T-helper 2 cell (primary cell): ENCODE data around the gene RERE.

Source experiments
- DNase-seq, 5 experiments: peaks; one replicate each; pipeline versions ENCODE4 v3.0.0 to v3.0.0-alpha.2; 2012 to 2022
- total RNA-seq, 2 donors: gene quantifications; one replicate each; lab custom pipeline; 2026; lab: John Stamatoyannopoulos, UW

RERE gene
- total RNA-seq = 56.1 to 63.3 reads per million in 2 donors

- DNase-seq = peak; percentile 93 to 98 (median 95)
These were observed at the start of gene RERE for GRCh38 chr1:8817412-8818324. RERE (minus strand) TSS chr1:8817640.

DNA sequence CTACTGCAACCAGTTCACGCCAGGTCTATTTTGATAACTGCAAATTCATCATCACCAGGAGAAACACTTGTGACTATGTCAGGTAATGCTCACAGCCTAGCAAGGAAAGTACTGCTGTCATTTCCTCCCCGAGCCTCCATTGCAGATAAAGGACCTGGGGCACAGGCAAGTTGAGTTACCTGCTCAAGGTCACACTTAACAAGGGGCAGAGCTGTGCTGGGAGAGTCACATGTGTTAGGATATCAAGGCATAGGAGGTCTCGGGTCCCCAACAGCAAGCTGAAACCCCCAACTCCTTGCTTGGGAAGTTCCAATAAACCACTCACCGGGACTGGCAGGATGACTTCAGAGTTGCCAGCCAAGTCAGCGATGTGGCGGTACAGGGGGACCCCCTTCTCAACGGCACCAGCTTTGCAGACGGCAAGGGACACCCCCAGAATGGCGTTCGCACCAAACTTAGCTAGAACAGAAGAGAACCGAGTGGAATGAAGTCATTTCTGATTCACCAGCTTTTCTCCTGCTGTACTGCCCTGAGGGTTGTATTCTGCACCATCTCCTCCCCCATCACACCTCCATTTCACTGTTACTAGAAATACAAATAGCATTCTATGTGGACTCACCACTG is 49.5 kb upstream of the RERE start:
- no peak for DNase-seq

DNA sequence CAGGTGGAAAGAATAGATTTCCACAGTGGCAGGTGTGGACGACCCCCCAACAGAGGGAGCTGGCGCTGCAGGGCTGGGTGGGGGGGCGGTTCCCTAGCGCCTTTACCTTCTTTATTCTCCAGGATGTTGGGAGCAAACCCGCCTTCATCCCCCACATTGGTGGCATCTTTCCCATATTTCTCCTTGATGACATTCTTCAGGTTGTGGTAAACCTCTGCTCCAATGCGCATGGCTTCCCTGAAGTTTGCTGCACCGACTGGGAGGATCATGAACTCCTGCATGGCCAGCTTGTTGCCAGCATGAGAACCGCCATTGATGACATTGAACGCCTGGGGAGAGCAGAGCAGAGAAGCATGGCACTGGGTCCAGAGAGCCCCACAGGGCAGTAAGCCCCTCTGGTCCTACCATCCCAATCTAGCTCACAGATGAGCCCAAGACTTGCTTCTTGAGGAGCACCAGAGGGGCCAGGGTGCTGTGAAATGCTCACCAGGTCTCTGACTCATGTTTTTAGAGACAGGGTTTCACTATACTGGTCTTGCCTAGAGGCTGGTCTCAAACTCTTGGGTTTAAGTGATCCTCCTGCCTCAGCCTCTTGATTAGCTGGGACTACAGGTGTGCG is 48.8 kb upstream of the RERE start:
- no peak for DNase-seq

- no peak for DNase-seq
These were observed 47.4 kb upstream of the RERE start for GRCh38 chr1:8864713-8865344.

DNA sequence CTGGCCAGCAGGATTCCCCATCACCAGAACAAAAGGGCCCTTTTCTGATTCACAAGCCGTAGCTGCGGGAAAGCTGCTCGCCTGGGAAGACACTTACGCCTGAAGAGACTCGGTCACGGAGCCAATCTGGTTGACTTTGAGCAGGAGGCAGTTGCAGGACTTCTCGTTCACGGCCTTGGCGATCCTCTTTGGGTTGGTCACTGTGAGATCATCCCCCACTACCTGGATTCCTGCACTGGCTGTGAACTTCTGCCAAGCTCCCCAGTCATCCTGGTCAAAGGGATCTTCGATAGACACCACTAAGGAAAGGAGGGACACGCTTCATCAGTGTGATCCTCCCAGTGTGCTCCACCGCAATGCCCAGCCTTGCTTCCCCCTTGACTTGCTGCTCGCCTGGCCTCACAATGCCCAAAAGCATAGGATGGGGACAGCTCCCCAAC is 46.4 kb upstream of the RERE start:
- no peak for DNase-seq

DNA sequence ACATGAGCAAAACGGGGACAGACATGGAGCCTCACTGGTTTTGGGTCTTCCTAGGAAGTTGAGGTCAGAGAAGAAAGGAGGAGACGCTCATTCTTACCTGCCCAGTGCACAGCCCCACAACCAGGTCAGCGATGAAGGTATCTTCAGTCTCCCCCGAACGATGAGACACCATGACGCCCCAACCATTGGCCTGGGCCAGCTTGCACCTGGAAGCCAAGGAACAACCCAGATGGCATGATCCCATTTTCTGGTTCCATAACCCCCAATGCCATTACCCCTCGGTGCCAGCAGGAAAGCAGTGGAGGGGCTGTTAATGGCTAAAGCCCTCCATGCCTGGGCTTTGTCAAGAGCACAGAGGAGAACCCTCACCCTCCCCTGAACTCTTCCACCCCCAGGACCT is 45.7 kb upstream of the RERE start:
- DNase-seq = no peak

GRCh38 chr1:8862528-8862927 is 45.1 kb upstream of the RERE start:
- DNase-seq = peak in 2 of 5 experiments; percentile 13 to 40

GRCh38 chr1:8860738-8861516 is 43.5 kb upstream of the RERE start:
- DNase-seq = no peak

DNA sequence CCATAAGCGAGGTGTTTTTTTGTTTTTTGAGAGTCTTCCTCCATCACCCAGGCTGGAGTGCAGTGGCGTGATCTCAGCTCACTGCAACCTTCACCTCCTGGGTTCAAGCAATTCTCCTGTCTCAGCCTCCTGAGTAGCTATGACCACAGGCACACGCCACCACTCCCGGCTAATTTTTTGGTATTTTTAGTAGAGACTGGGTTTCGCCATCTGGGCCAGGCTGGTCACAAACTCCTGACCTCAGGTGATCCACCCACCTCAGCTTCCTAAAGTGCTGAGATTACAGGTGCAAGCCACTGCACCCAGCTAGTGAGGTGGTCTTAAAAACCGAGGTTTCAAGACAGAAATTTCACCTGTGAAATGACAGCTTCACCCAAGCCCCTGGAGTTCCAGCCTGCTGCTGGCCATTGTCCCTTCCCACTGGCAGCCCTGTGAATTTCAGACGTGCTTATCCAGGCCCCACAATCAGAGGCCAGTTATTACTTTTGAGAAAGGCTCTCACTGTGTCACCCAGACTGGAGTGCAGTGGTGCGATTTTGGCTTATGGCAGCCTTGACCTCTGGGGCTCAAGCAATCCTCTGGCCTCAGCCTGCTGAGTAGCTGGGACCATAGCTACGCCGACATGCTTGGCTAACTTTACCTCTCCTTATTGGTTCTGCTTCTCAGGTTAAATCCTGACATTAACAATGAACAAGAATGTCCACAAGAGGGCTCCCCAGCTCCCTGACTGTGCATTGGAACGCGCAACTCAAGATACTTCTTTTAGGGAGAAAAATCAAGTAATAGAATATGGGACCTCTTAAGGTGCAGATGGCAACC is 41.7 kb upstream of the RERE start:
- peak in 3 of 5 experiments; percentile 21 to 64 (median 29) for DNase-seq

DNA sequence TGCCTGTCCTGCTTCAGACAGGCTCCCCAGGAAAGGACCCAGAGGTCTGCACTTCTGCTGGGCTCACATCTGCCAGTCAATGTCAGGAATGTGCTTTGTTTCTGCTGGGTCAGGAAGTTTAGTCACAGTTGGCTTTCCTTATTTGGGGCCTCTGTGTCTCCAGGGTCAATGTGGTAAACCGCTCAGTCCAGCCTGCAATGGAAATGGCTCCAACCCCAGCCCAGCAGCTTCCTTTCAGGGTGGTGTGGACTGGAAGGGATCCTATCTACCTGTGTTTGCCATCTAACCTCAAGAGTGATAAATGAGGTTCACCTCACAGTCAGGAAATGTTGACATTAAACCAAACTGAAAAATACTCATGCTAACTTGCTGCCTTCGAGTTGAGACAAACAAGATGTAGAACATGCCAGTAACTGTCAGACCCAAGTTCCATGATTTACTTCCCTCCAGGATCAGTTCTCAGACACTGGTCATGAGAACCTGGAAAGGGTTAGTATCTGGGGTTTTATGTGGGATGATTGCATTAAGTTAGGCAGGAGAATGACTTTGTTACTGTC is 40.8 kb upstream of the RERE start:
- DNase-seq = peak in 1 of 5 experiments; percentile 62

- DNase-seq = no peak
These were observed 39.4 kb upstream of the RERE start for GRCh38 chr1:8856689-8857412.

GRCh38 chr1:8854240-8854639 is 36.8 kb upstream of the RERE start:
- no peak for DNase-seq

GRCh38 chr1:8851060-8851459 is 33.6 kb upstream of the RERE start:
- DNase-seq = no peak

- peak; percentile 35 to 72 (median 63) for DNase-seq
These were observed 31.4 kb upstream of the RERE start for GRCh38 chr1:8848663-8849386.

- DNase-seq = no peak
These were observed 30.6 kb upstream of the RERE start for GRCh38 chr1:8847990-8848389.

GRCh38 chr1:8846263-8846662 is 28.8 kb upstream of the RERE start:
- no peak for DNase-seq

DNA sequence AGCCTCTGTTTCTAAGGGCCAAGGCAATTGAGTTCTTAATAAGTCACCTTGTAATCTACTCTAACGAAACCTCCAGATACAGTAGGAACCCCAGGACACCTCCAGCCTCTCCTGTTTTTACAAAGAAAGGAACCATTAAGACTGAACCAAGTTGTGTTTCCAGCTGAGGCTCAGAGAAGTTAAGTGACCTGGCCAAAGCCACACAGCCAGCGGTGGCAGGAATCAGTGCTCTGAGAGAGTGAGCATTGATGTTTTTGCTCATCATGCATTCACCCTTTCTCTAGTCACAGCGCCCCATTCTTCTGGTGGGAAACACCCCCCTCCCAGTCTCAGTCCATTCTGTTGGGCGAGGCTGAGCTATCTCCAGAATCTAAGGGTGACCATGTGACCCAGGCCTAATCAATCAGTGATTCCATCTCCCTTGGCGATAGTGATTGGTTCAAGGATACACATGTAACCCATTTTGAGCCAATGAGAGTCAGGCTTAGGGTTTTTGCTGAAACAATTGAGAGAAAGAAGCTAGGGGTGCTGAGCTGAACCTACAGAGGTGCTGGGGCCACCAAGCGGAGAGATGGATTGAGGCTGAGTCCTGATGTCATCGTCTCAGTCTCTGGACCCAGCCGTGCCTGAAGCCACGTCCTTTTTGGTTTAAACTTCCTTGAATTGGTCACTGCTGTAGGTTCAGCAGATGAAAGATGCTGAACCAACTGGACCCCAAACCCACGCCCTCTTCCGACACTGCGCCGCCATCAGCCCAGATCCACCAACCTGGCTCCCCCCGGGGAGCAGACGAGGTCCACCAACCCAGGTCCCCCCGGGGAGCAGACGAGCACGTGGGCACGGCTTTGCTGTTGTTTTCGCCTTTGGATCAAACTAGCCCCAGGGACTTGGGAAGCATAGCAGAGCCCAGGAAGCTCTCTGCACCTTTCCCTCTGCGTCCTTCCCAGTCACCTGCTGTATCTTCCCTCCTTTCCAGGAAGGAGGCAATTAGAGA is 28.0 kb upstream of the RERE start:
- DNase-seq = no peak

- DNase-seq = no peak
These were observed 27.1 kb upstream of the RERE start for GRCh38 chr1:8844501-8845006.
